ENCODE data around the gene FADS6.

DNA sequence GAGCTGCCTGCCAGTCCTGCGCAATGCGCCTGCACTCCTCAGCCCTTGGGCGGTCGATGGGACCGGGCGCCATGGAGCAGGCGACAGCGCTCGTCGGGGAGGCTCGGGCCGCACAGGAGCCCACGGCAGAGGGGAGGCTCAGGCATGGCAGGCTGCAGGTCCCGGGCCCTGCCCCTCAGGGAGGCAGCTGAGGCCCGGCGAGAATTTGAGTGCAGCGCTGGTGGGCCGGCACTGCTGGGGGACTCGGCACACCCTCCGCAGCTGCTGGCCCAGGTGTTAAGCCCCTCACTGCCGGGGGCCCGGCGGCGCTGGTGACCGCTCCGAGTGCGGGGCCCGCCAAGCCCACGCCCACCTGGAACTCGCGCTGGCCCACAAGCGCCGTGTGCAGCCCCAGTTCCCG, 13.6 kb upstream of the FADS6 start:
- TF ChIP-seq, protein P1, sequence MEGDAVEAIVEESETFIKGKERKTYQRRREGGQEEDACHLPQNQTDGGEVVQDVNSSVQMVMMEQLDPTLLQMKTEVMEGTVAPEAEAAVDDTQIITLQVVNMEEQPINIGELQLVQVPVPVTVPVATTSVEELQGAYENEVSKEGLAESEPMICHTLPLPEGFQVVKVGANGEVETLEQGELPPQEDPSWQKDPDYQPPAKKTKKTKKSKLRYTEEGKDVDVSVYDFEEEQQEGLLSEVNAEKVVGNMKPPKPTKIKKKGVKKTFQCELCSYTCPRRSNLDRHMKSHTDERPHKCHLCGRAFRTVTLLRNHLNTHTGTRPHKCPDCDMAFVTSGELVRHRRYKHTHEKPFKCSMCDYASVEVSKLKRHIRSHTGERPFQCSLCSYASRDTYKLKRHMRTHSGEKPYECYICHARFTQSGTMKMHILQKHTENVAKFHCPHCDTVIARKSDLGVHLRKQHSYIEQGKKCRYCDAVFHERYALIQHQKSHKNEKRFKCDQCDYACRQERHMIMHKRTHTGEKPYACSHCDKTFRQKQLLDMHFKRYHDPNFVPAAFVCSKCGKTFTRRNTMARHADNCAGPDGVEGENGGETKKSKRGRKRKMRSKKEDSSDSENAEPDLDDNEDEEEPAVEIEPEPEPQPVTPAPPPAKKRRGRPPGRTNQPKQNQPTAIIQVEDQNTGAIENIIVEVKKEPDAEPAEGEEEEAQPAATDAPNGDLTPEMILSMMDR (IDR thresholded peaks at IDR 0.05): no peak
- TF ChIP-seq POLR2AphosphoS5 (IDR thresholded peaks at IDR 0.05; ENCODE audit: low read depth, low read length) (no peak), SIN3A (IDR thresholded peaks at IDR 0.05; ENCODE audit: borderline replicate concordance, insufficient read depth, low read depth, low read length) (no peak), TCF7L2 (IDR thresholded peaks at IDR 0.05; ENCODE audit: low read depth, low read length) (no peak)
- TF ChIP-seq, protein P2, sequence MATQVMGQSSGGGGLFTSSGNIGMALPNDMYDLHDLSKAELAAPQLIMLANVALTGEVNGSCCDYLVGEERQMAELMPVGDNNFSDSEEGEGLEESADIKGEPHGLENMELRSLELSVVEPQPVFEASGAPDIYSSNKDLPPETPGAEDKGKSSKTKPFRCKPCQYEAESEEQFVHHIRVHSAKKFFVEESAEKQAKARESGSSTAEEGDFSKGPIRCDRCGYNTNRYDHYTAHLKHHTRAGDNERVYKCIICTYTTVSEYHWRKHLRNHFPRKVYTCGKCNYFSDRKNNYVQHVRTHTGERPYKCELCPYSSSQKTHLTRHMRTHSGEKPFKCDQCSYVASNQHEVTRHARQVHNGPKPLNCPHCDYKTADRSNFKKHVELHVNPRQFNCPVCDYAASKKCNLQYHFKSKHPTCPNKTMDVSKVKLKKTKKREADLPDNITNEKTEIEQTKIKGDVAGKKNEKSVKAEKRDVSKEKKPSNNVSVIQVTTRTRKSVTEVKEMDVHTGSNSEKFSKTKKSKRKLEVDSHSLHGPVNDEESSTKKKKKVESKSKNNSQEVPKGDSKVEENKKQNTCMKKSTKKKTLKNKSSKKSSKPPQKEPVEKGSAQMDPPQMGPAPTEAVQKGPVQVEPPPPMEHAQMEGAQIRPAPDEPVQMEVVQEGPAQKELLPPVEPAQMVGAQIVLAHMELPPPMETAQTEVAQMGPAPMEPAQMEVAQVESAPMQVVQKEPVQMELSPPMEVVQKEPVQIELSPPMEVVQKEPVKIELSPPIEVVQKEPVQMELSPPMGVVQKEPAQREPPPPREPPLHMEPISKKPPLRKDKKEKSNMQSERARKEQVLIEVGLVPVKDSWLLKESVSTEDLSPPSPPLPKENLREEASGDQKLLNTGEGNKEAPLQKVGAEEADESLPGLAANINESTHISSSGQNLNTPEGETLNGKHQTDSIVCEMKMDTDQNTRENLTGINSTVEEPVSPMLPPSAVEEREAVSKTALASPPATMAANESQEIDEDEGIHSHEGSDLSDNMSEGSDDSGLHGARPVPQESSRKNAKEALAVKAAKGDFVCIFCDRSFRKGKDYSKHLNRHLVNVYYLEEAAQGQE (IDR thresholded peaks at IDR 0.05; ENCODE audit: insufficient read depth in 1 of 2, low read depth in 2 of 2, low read length in 1 of 2): no peak

All from Panc1 (cell line).